Upper lobe of left lung (tissue), 4 donors: ENCODE results near the gene ZNF10.

Source experiments
- EP300 ChIP-seq, 4 donors: sonication (generic); formaldehyde crosslinking; IDR thresholded peaks; one replicate each; pipeline ENCODE4 v1.5.1; 2017; ENCODE audit warnings: antibody characterized with exemption in 4 of 4, control low read depth in 2 of 4
- POLR2A ChIP-seq, 4 donors: fragments of 450-650 bp; IDR thresholded peaks; one replicate each; pipeline ENCODE4 v1.5.1; 2016 to 2017; ENCODE audit warnings: antibody characterized with exemption in 4 of 4, mild to moderate bottlenecking in 2 of 4
- POLR2AphosphoS5 ChIP-seq, 2 donors: sonication (generic); formaldehyde crosslinking; IDR thresholded peaks; one replicate each; pipeline ENCODE4 v1.5.1; 2017; ENCODE audit warnings: antibody characterized with exemption in 2 of 2
- TF ChIP-seq, protein P1 (sequence below), 6 experiments: fragments of 450-650 bp in 4 of 6; fragments of 200-600 bp in 2 of 6; sonication (generic) in 2 of 6; IDR thresholded peaks; one replicate each; pipeline ENCODE4 v1.5.1; 2016 to 2019; ENCODE audit warnings: antibody characterized with exemption in 6 of 6

- TF ChIP-seq POLR2A (IDR thresholded peaks at IDR 0.05) (no peak), POLR2AphosphoS5 (IDR thresholded peaks at IDR 0.05) (no peak), EP300 (IDR thresholded peaks at IDR 0.05) (no peak)
- TF ChIP-seq, protein P1, sequence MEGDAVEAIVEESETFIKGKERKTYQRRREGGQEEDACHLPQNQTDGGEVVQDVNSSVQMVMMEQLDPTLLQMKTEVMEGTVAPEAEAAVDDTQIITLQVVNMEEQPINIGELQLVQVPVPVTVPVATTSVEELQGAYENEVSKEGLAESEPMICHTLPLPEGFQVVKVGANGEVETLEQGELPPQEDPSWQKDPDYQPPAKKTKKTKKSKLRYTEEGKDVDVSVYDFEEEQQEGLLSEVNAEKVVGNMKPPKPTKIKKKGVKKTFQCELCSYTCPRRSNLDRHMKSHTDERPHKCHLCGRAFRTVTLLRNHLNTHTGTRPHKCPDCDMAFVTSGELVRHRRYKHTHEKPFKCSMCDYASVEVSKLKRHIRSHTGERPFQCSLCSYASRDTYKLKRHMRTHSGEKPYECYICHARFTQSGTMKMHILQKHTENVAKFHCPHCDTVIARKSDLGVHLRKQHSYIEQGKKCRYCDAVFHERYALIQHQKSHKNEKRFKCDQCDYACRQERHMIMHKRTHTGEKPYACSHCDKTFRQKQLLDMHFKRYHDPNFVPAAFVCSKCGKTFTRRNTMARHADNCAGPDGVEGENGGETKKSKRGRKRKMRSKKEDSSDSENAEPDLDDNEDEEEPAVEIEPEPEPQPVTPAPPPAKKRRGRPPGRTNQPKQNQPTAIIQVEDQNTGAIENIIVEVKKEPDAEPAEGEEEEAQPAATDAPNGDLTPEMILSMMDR (IDR thresholded peaks at IDR 0.05): no peak
Observed at GRCh38 chr12:133124674-133125073, 5.8 kb upstream of the ZNF10 start.
